Measurements from ENCODE around the gene CALR3.

DNA sequence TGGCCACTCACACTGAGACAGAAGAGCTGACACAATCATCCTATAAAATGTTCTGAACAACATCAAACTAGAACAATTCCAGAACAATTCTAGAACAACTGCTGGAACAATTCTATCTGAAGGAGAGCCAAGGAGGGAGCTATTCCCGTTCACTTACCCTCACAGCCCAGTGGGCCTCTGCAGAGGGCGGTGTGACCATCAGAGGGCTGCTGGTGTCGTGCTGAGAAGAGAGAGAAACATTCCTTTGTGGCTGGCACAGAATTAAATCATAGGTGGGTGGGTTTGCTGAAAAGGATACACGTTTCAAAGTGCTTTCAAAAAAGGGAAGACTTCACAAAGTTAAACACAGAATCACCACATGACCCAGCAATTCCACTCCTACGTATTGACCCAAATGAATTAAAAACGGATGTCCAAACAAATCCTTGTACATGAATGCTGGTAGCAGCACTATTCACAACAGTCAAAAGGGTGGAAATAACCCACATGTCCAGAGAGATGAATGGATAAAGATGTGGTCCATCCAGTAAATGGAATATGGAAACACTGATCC, 59.1 kb downstream of the CALR3 start:
- TF ChIP-seq, protein P1, sequence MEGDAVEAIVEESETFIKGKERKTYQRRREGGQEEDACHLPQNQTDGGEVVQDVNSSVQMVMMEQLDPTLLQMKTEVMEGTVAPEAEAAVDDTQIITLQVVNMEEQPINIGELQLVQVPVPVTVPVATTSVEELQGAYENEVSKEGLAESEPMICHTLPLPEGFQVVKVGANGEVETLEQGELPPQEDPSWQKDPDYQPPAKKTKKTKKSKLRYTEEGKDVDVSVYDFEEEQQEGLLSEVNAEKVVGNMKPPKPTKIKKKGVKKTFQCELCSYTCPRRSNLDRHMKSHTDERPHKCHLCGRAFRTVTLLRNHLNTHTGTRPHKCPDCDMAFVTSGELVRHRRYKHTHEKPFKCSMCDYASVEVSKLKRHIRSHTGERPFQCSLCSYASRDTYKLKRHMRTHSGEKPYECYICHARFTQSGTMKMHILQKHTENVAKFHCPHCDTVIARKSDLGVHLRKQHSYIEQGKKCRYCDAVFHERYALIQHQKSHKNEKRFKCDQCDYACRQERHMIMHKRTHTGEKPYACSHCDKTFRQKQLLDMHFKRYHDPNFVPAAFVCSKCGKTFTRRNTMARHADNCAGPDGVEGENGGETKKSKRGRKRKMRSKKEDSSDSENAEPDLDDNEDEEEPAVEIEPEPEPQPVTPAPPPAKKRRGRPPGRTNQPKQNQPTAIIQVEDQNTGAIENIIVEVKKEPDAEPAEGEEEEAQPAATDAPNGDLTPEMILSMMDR (IDR thresholded peaks at IDR 0.05) = no peak
- no peak for TF ChIP-seq POLR2A (IDR thresholded peaks at IDR 0.05)
